Measurements from ENCODE around the gene MAGI2.

DNA sequence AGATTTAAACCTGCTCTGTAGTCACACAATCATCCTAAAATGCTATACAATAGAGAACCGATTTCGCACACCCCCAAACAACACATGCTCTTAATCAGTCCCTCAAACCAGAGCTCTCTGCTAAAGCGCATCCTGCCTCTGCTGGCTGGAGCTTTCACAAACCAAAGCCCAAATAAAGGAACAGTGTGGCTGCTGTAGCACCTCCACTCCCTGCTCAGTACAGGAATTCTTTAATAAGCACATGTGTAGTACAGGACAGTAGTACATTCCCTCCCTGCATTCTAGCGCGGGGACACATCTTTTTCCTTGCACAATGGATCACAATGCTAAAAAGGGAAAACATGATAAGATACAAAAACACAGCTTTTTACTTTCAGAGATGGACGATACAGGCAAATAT lies 684.6 kb downstream of the MAGI2 start:
- TF ChIP-seq, protein P1, sequence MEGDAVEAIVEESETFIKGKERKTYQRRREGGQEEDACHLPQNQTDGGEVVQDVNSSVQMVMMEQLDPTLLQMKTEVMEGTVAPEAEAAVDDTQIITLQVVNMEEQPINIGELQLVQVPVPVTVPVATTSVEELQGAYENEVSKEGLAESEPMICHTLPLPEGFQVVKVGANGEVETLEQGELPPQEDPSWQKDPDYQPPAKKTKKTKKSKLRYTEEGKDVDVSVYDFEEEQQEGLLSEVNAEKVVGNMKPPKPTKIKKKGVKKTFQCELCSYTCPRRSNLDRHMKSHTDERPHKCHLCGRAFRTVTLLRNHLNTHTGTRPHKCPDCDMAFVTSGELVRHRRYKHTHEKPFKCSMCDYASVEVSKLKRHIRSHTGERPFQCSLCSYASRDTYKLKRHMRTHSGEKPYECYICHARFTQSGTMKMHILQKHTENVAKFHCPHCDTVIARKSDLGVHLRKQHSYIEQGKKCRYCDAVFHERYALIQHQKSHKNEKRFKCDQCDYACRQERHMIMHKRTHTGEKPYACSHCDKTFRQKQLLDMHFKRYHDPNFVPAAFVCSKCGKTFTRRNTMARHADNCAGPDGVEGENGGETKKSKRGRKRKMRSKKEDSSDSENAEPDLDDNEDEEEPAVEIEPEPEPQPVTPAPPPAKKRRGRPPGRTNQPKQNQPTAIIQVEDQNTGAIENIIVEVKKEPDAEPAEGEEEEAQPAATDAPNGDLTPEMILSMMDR (IDR thresholded peaks at IDR 0.05; ENCODE audit: insufficient read depth, low read depth, low read length) = no peak
- TF ChIP-seq EZH2 (IDR thresholded peaks at IDR 0.05; ENCODE audit: insufficient read depth, low read length) = no peak

Measured in astrocyte (in vitro differentiated cells and primary cell).